Osteoblast (primary cell): ENCODE data around the gene MYL6B. TPM values are rescaled to one million over a fixed set of nuclear protein-coding genes. Genes with fewer than 3 reads are reported as not detected.

Experiments used
- DNase-seq: peaks from one replicate; pipeline ENCODE4 v3.0.0; 2011; ENCODE audit warnings: low spot score, mixed read lengths; ENCODE audit not compliant: insufficient read length; ENCODE audit errors: missing footprints
- H2AFZ ChIP-seq: 2 replicates; pipeline ENCODE4 v1.6.0; 2011; ENCODE audit warnings: mild to moderate bottlenecking, low read length
- H3K27ac ChIP-seq: 2 replicates; pipeline ENCODE4 v1.5.1; 2011; ENCODE audit warnings: mild to moderate bottlenecking, low read depth, low read length, moderate library complexity
- H3K27me3 ChIP-seq: 2 replicates; pipeline ENCODE4 v1.6.0; 2012; ENCODE audit warnings: mild to moderate bottlenecking, control low read depth, inconsistent platforms, low read length, moderate library complexity; ENCODE audit not compliant: insufficient read depth
- H3K36me3 ChIP-seq: 2 replicates; pipeline ENCODE4 v1.5.1; 2011; ENCODE audit warnings: mild to moderate bottlenecking, low read length, control low read depth, moderate library complexity; ENCODE audit not compliant: insufficient read depth
- H3K4me1 ChIP-seq: 2 replicates; pipeline ENCODE4 v1.5.1; 2011; ENCODE audit warnings: mild to moderate bottlenecking, low read length, control low read depth, moderate library complexity; ENCODE audit not compliant: insufficient read depth
- H3K4me2 ChIP-seq: 2 replicates; pipeline ENCODE4 v1.6.0; 2011; ENCODE audit warnings: mild to moderate bottlenecking, low read length; ENCODE audit not compliant: insufficient read depth
- H3K4me3 ChIP-seq: fragments of 200-600 bp; sonication (generic); 3 replicates; pipeline ENCODE4 v1.5.1; 2012; ENCODE audit warnings: mild to moderate bottlenecking, low read length, inconsistent platforms; ENCODE audit not compliant: insufficient read depth
- H3K79me2 ChIP-seq: 2 replicates; pipeline ENCODE4 v1.6.0; 2012; ENCODE audit warnings: mild to moderate bottlenecking, low read length, control low read depth, inconsistent platforms; ENCODE audit not compliant: insufficient read depth
- H3K9me3 ChIP-seq: 2 replicates; pipeline ENCODE4 v1.5.1; 2011; ENCODE audit warnings: low read depth, low read length, control low read depth
- H4K20me1 ChIP-seq: 2 replicates; pipeline ENCODE4 v1.6.0; 2012; ENCODE audit warnings: mild to moderate bottlenecking, low read length, control low read depth; ENCODE audit not compliant: insufficient read depth
- CTCF ChIP-seq: IDR thresholded peaks from 2 replicates; pipeline ENCODE4 v1.5.1; 2011; ENCODE audit warnings: mild to moderate bottlenecking, low read depth, low read length, moderate library complexity; ENCODE audit errors: extremely low read depth
- total RNA-seq: library from RNA; depleted of rRNA; stranded (reverse); fragments of >200 nt; gene quantifications from 2 replicates; pipeline ENCODE4 v1.2.3, GENCODE V29; 2012

The MYL6B gene
- total RNA-seq, result 49.8 and 53.9 TPM in 2 replicates

- Histone ChIP-seq H3K36me3 (peaks cover 11% of the 10 kb centered on the region), H3K4me3 (peak within 1 kb of the TSS; percentile 88), H3K4me1 (peaks cover 19% of the 10 kb centered on the region), H4K20me1 (no peaks in the 10 kb centered on the region), H3K4me2 (peak within 1 kb of the TSS; percentile 90), H2AFZ (peak within 1 kb of the TSS; percentile 95), H3K27ac (peak within 1 kb of the TSS; percentile 76), H3K9me3 (no peaks in the 10 kb centered on the region), H3K79me2 (peaks cover 15% of the 10 kb centered on the region), H3K27me3 (no peaks in the 10 kb centered on the region)
- peak; percentile 97 for DNase-seq
- no peak for TF ChIP-seq CTCF
Measured at GRCh38 chr12:56152132-56152755, at the start of gene MYL6B. Gene MYL6B (plus strand): TSS chr12:56152587. CDS start chr12:56153919, 1,332 bp downstream.

- peaks cover 33% of the 10 kb centered on the region for H3K79me2 ChIP-seq
- no peaks in the 10 kb centered on the region for H3K27me3 ChIP-seq
- DNase-seq, result no peak
- H3K27ac ChIP-seq, result no peak overlapping the region
- no peaks in the 10 kb centered on the region for H3K9me3 ChIP-seq
- no peak overlapping the region for H3K4me2 ChIP-seq
- peaks cover 3% of the 10 kb centered on the region for H4K20me1 ChIP-seq
- H3K4me3 ChIP-seq, result no peak overlapping the region
- TF ChIP-seq CTCF, result no peak
- peaks cover 12% of the 10 kb centered on the region for H3K36me3 ChIP-seq
- H3K4me1 ChIP-seq, result peaks cover 18% of the 10 kb centered on the region
- no peak overlapping the region for H2AFZ ChIP-seq
Measured at GRCh38 chr12:56102683-56103065, 49.7 kb upstream of the MYL6B start.

DNA sequence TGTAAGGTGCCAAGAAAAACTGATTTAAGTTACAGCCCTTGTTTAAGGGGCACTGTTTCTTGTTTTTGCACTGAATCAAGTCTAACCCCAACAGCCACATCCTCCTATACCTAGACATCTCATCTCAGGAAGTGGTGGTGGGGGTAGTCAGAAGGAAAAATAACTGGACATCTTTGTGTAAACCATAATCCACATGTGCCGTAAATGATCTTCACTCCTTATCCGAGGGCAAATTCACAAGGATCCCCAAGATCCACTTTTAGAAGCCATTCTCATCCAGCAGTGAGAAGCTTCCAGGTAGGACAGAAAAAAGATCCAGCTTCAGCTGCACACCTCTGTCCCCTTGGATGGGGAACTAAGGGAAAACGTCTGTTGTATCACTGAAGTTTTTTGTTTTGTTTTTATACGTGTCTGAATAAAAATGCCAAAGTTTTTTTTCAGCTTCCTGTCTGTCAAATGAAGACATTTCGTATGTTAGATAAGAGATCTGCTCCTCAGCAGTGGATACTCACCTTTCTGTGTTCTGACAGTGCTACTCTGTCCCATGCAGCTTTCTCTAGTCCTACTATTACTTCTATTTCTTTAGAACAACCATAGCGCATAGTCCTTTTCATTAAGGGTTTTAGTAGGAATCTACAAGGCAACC, 49.2 kb upstream of the MYL6B start:
- Histone ChIP-seq H3K9me3 (no peaks in the 10 kb centered on the region), H2AFZ (peak overlapping the region; percentile 88)
- peak; percentile 54 for DNase-seq

More for the DNA sequence above, 49.2 kb upstream of the MYL6B start:
- Histone ChIP-seq H3K4me1 (peaks cover 18% of the 10 kb centered on the region), H3K79me2 (peaks cover 36% of the 10 kb centered on the region), H3K27me3 (no peaks in the 10 kb centered on the region), H3K4me3 (peak overlapping the region; percentile 94), H3K36me3 (peaks cover 17% of the 10 kb centered on the region), H3K27ac (no peak overlapping the region), H4K20me1 (peaks cover 3% of the 10 kb centered on the region), H3K4me2 (peak overlapping the region; percentile 83)
- TF ChIP-seq CTCF, result no peak
